ENCODE results near the gene GRIK4. TPM values are rescaled to one million over a fixed set of nuclear protein-coding genes. Genes with fewer than 3 reads are reported as not detected.

The GRIK4 gene
- polyA plus RNA-seq, 1 donor: 0.94 TPM

GRCh38 chr11:120561286-120561685, 49.7 kb downstream of the GRIK4 start:
- Histone ChIP-seq H3K9me3 (ENCODE audit: control insufficient read depth, low read depth, low read length) (no peaks in the 10 kb centered on the region), H3K36me3 (ENCODE audit: control insufficient read depth, insufficient read depth, low read length) (no peaks in the 10 kb centered on the region), H3K27ac (ENCODE audit: low read length) (no peak overlapping the region), H3K4me1 (ENCODE audit: control insufficient read depth, insufficient read depth, low read length) (peaks cover 7% of the 10 kb centered on the region), H3K4me3 (ENCODE audit: low read length) (no peak overlapping the region), H3K27me3 (ENCODE audit: control insufficient read depth, insufficient read depth, low read length) (peaks cover 34% of the 10 kb centered on the region)
- WGBS (ENCODE audit: insufficient coverage, low lambda C conversion rate): no CpG with 5 or more reads among the region's 11 CpGs
- no peak for DNase-seq

DNA sequence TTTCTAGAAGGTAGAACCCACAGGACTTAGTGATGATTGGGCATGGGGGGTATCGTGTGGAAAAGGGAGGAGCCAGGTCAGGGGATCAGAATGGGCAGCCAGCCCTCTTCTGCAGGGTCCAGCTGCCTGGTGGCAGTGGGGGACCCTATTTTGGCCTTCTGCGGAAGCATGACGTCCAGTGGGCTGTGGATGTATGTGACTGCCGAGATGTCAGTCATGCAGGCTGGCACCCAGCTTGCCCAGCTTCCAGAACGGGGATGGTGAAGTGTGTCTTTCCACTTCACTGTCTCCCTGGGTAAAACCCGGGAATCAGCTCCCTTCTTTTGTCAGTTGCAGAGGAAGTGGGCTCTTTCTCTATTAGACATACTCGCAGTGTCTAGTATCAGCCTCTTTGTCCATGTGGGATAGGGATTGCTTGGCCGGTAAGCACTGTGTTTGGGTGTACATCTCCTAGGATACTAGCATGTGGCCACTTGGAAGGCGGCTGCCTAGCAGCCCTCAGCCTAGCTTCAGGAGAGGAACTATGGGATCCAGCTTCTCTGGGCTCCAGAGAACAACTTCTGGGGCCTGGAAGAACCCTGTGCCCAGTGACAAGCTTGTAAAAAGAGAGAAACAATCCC, 51.4 kb downstream of the GRIK4 start:
- Histone ChIP-seq H3K4me3 (ENCODE audit: low read length) (no peak overlapping the region), H3K9me3 (ENCODE audit: control insufficient read depth, low read depth, low read length) (no peaks in the 10 kb centered on the region), H3K27ac (ENCODE audit: low read length) (no peak overlapping the region), H3K4me1 (ENCODE audit: control insufficient read depth, insufficient read depth, low read length) (peaks cover 7% of the 10 kb centered on the region), H3K27me3 (ENCODE audit: control insufficient read depth, insufficient read depth, low read length) (peaks cover 34% of the 10 kb centered on the region), H3K36me3 (ENCODE audit: control insufficient read depth, insufficient read depth, low read length) (no peaks in the 10 kb centered on the region)
- WGBS (ENCODE audit: insufficient coverage, low lambda C conversion rate): no CpG with 5 or more reads among the region's 9 CpGs
- DNase-seq: no peak

DNA sequence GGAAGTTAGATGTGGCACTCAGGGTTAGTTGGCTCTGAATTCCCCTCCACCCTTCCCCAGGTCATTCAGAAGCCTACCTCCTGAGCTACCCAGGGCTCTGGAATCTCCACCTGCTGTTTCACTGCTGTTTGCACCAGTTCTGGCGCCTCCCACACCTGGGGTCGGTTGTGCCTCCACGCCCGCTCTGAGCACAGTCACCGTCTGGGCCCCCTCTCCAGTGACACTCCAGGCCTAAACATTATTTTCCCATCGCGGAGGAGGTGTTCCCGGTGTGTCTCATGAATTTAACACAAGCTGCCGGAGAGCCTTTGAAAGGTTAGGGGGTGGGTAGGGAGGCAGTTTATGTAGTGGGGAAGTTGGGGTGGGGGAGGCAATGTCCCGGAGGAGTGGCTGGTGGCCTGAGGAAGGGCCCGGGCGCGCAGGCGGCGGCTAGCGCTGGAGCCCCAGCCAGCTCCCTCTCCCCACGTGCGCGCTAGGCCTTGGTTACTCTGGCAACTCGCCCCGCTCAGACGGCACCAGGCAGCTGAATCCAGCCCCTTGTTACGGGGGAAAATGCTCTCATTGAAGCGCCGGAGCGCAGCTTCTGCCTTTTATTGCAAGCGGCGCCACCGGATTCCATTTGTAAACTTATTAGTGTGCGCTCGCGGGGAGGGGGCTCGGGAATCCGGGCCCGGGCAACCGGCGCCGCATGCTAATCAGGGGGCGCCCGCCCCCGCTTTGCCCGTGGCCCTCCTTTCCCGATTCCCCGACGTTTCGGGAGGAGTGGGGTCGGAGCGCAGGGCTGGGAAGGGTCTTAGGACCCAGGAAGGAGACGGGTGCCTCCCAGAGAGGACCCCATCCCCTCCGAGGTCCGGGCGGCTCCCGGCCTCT, 52.4 kb downstream of the GRIK4 start:
- H3K4me1 ChIP-seq (ENCODE audit: control insufficient read depth, insufficient read depth, low read length): peaks cover 7% of the 10 kb centered on the region
- H3K9me3 ChIP-seq (ENCODE audit: control insufficient read depth, low read depth, low read length): no peaks in the 10 kb centered on the region
- H3K4me3 ChIP-seq (ENCODE audit: low read length): peak overlapping the region; percentile 24
- peak; percentile 47 to 60 for DNase-seq
- peaks cover 34% of the 10 kb centered on the region for H3K27me3 ChIP-seq (ENCODE audit: control insufficient read depth, insufficient read depth, low read length)
- no CpG with 5 or more reads among the region's 53 CpGs for WGBS (ENCODE audit: insufficient coverage, low lambda C conversion rate)
- no peak overlapping the region for H3K27ac ChIP-seq (ENCODE audit: low read length)
- no peaks in the 10 kb centered on the region for H3K36me3 ChIP-seq (ENCODE audit: control insufficient read depth, insufficient read depth, low read length)

DNA sequence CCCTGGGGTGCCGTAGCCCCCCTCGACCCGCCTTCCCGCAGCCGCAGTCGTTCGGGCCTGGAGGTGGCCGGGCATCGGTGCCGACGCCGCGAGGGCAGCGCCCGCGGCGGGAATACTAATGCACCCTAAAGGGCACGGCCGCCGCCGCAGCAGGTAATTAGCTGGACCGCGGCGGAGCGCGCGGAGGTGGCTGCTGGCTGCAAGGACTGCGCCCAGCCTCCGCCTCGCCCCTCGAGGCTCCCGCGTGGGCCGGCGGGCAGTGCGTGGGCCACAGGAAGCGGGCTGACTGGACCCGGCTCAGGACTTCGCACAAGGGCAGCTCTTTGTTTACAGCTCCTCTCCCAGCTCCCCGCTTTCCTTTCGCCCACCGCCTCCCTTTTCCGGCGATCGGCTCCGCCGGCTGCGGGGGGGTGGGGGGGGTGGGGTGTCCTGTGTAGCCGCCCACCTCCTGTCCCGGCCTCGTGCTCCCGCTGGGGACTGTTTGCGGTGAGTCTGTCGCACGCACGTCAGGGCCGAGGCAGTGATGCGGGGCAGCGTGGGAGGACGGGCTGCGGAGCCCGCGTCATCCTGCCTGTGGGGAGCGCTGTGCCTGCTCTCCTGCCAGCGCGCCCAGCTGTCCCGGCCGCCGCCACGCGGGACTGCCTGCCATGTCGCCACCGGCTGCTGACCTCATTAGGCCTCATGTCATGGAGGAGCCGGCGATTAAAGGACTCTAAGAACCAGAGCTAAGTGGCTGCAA, 53.2 kb downstream of the GRIK4 start:
- H3K27me3 ChIP-seq (ENCODE audit: control insufficient read depth, insufficient read depth, low read length): peaks cover 34% of the 10 kb centered on the region
- WGBS (ENCODE audit: insufficient coverage, low lambda C conversion rate): no CpG with 5 or more reads among the region's 75 CpGs
- no peak overlapping the region for H3K27ac ChIP-seq (ENCODE audit: low read length)
- H3K9me3 ChIP-seq (ENCODE audit: control insufficient read depth, low read depth, low read length): no peaks in the 10 kb centered on the region
- peaks cover 7% of the 10 kb centered on the region for H3K4me1 ChIP-seq (ENCODE audit: control insufficient read depth, insufficient read depth, low read length)
- peak in 1 of 2 donors; percentile 40 for DNase-seq
- no peaks in the 10 kb centered on the region for H3K36me3 ChIP-seq (ENCODE audit: control insufficient read depth, insufficient read depth, low read length)
- peak overlapping the region; percentile 24 for H3K4me3 ChIP-seq (ENCODE audit: low read length)

- Histone ChIP-seq H3K36me3 (ENCODE audit: control insufficient read depth, insufficient read depth, low read length) (no peaks in the 10 kb centered on the region), H3K4me3 (ENCODE audit: low read length) (no peak overlapping the region), H3K4me1 (ENCODE audit: control insufficient read depth, insufficient read depth, low read length) (peaks cover 7% of the 10 kb centered on the region), H3K27ac (ENCODE audit: low read length) (no peak overlapping the region), H3K9me3 (ENCODE audit: control insufficient read depth, low read depth, low read length) (no peaks in the 10 kb centered on the region), H3K27me3 (ENCODE audit: control insufficient read depth, insufficient read depth, low read length) (peaks cover 34% of the 10 kb centered on the region)
- no CpG with 5 or more reads among the region's 14 CpGs for WGBS (ENCODE audit: insufficient coverage, low lambda C conversion rate)
- no peak for DNase-seq
Measured at GRCh38 chr11:120565466-120566155, 54.1 kb downstream of the GRIK4 start.

- H3K27ac ChIP-seq (ENCODE audit: low read length): no peak overlapping the region
- no peak overlapping the region for H3K4me3 ChIP-seq (ENCODE audit: low read length)
- 100% methylated on average over 1 of the region's 5 CpGs for WGBS (ENCODE audit: insufficient coverage, low lambda C conversion rate)
- no peaks in the 10 kb centered on the region for H3K9me3 ChIP-seq (ENCODE audit: control insufficient read depth, low read depth, low read length)
- H3K4me1 ChIP-seq (ENCODE audit: control insufficient read depth, insufficient read depth, low read length): peaks cover 7% of the 10 kb centered on the region
- H3K36me3 ChIP-seq (ENCODE audit: control insufficient read depth, insufficient read depth, low read length): no peaks in the 10 kb centered on the region
- no peak for DNase-seq
- peaks cover 34% of the 10 kb centered on the region for H3K27me3 ChIP-seq (ENCODE audit: control insufficient read depth, insufficient read depth, low read length)
Measured at GRCh38 chr11:120566176-120566575, 54.6 kb downstream of the GRIK4 start.

- DNase-seq: no peak
- Histone ChIP-seq H3K4me3 (ENCODE audit: low read length) (no peak overlapping the region), H3K9me3 (ENCODE audit: control insufficient read depth, low read depth, low read length) (peaks cover 2% of the 10 kb centered on the region), H3K36me3 (ENCODE audit: control insufficient read depth, insufficient read depth, low read length) (no peaks in the 10 kb centered on the region), H3K27ac (ENCODE audit: low read length) (no peak overlapping the region), H3K4me1 (ENCODE audit: control insufficient read depth, insufficient read depth, low read length) (peaks cover 6% of the 10 kb centered on the region), H3K27me3 (ENCODE audit: control insufficient read depth, insufficient read depth, low read length) (peaks cover 22% of the 10 kb centered on the region)
- WGBS (ENCODE audit: insufficient coverage, low lambda C conversion rate): no CpG with 5 or more reads among the region's 8 CpGs
Measured at GRCh38 chr11:120568572-120569307, 57.2 kb downstream of the GRIK4 start.

DNA sequence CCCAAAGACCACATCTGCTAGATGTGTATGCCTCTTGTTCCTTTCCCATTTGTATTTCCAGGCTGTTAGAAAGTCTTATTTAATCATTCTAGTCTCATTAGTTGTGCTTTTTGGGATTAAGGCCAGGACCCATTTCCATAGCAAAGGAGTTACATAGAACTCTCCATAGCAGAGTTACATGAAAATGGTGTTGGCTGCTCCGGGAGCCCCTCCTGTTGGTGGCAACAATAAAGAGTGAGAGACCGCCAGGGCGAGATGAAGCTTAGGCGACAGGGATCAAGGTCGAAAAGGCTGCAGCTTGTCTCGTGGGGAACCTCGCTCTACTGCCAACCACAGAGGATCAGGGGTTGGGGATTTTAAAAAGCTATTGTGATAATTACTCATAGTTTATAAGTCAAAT, 58.3 kb downstream of the GRIK4 start:
- H3K4me3 ChIP-seq (ENCODE audit: low read length): no peak overlapping the region
- no peaks in the 10 kb centered on the region for H3K4me1 ChIP-seq (ENCODE audit: control insufficient read depth, insufficient read depth, low read length)
- no peaks in the 10 kb centered on the region for H3K36me3 ChIP-seq (ENCODE audit: control insufficient read depth, insufficient read depth, low read length)
- H3K27ac ChIP-seq (ENCODE audit: low read length): no peak overlapping the region
- peaks cover 11% of the 10 kb centered on the region for H3K27me3 ChIP-seq (ENCODE audit: control insufficient read depth, insufficient read depth, low read length)
- DNase-seq: no peak
- no CpG with 5 or more reads among the region's 7 CpGs for WGBS (ENCODE audit: insufficient coverage, low lambda C conversion rate)
- peaks cover 2% of the 10 kb centered on the region for H3K9me3 ChIP-seq (ENCODE audit: control insufficient read depth, low read depth, low read length)

DNA sequence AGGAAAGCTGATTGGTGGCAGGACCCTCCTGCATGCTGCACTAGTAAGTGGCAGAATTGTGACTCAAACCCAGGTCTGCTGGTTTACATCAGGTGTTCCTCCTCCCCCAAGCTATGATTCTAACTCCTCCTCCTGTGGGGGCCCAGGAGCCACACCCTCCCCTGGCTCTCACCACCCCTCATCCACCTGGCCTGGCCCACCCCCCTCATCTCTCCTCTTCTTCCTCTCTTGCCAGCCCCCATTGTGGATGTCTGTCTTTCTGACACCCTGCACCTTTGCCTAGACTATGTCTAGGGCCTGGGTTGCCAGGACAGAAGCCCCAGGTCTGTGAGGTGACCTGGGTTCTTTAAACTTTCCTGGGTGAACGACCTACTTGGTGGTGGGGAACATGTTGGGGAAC, 59.9 kb downstream of the GRIK4 start:
- H3K27ac ChIP-seq (ENCODE audit: low read length): no peak overlapping the region
- WGBS (ENCODE audit: insufficient coverage, low lambda C conversion rate): 100% methylated on average over 1 of the region's 1 CpG
- H3K4me1 ChIP-seq (ENCODE audit: control insufficient read depth, insufficient read depth, low read length): no peaks in the 10 kb centered on the region
- H3K27me3 ChIP-seq (ENCODE audit: control insufficient read depth, insufficient read depth, low read length): no peaks in the 10 kb centered on the region
- no peak overlapping the region for H3K4me3 ChIP-seq (ENCODE audit: low read length)
- DNase-seq: no peak
- H3K36me3 ChIP-seq (ENCODE audit: control insufficient read depth, insufficient read depth, low read length): no peaks in the 10 kb centered on the region
- peaks cover 2% of the 10 kb centered on the region for H3K9me3 ChIP-seq (ENCODE audit: control insufficient read depth, low read depth, low read length)
